Left lung (tissue), 10 donors: ENCODE data around the gene IL16. TPM values are rescaled to one million over a fixed set of nuclear protein-coding genes. Genes with fewer than 3 reads are reported as not detected.
"Not testable (repeated sequence)": the region's sequence is repeated elsewhere in the genome, so short reads cannot be mapped to it uniquely, and the experiment has no call there.

ENCODE experiments used
- ATAC-seq: fragments of 200-7000 bp; cut with Tn5 transposase; one replicate; pipeline ENCODE4 v1.9.1; 2020; ENCODE audit warnings: moderate library complexity
- DNase-seq, 4 donors: peaks; one replicate each; pipeline ENCODE4 v3.0.0-alpha.2; 2013 to 2020
- H3K27ac ChIP-seq, 2 donors: fragments of 200-600 bp; sonication (generic) in 1 of 2; one replicate each; pipeline versions ENCODE4 v1.5.0 to v1.8.0; 2020 to 2021
- H3K27me3 ChIP-seq, 2 donors: fragments of 200-600 bp; sonication (generic) in 1 of 2; one replicate each; pipeline versions ENCODE4 v1.5.0 to v1.8.0; 2020 to 2021
- H3K36me3 ChIP-seq, 2 donors: fragments of 200-600 bp; sonication (generic) in 1 of 2; one replicate each; pipeline versions ENCODE4 v1.5.0 to v1.8.0; 2020 to 2021
- H3K4me1 ChIP-seq, 2 donors: fragments of 200-600 bp; one replicate each; pipeline ENCODE4 v1.8.0; 2021
- H3K4me3 ChIP-seq, 2 donors: fragments of 200-600 bp; sonication (generic) in 1 of 2; one replicate each; pipeline versions ENCODE4 v1.5.0 to v1.8.0; 2020 to 2021; ENCODE audit warnings: mild to moderate bottlenecking in 1 of 2
- H3K9me3 ChIP-seq, 2 donors: fragments of 200-600 bp; sonication (generic) in 1 of 2; one replicate each; pipeline versions ENCODE4 v1.5.0 to v1.8.0; 2020 to 2021
- intact Hi-C, 2 donors: fragments of 100-400 bp; cut with DNase I; formaldehyde crosslinking; loops; one replicate each; pipeline versions ENCODE4 v1.11.2 to v1.14.2; 2022
- polyA plus RNA-seq, 6 donors: library from polyadenylated mRNA; unstranded; fragments of 120-200 nt; gene quantifications; one replicate each; pipeline ENCODE4 v1.2.1, GENCODE V29; 2013; ENCODE audit not compliant: insufficient read length in 6 of 6
- total RNA-seq, 2 donors: library from RNA; stranded (reverse); fragmentation: NEBNext Ultra II Directional; extraction: Animal tissue kit (Norgen Biotek cat#: 25700); gene quantifications; one replicate each; pipeline ENCODE4 v1.2.1, GENCODE V29; 2021
- TF ChIP-seq, protein P1 (sequence below), 2 donors: fragments of 200-600 bp; sonication (generic) in 1 of 2; IDR thresholded peaks; one replicate each; pipeline versions ENCODE4 v1.5.0 to v1.8.0; 2021; ENCODE audit warnings: antibody characterized with exemption in 2 of 2
- donor health status: DM: no; HTN: yes; CAD: no.
- donor health status: DM: no; HTN: no; CAD: no.

Gene IL16
- total and polyA plus RNA-seq, 8 donors: 11.4 to 34.3 (median 14.9) TPM

DNA sequence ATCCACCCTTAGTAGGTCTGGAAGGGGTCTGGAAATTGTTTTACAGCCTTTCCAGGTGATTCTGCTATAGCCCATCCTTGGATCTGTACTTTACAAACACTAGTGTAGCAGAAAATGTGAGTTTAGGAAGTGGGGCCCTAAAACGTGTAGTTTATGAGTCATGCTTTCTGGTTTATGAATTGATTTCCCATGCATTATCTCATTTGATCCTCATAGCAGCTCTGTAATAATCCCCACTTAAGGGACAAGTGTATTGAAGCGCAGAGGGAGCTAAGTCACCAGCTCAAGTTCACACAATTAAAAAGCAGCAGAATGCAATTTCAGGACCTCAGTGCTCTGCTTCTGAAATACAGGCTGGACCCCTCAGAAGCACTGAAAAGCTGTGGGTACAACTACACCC is 149.9 kb downstream of the IL16 start:
- Histone ChIP-seq H3K27me3 (no peaks in the 10 kb centered on the region), H3K36me3 (no peaks in the 10 kb centered on the region), H3K9me3 (no peaks in the 10 kb centered on the region), H3K4me1 (no peaks in the 10 kb centered on the region), H3K27ac (no peak overlapping the region), H3K4me3 (no peak overlapping the region)
- intact Hi-C loops: no loop called here
- DNase-seq (no peak), ATAC-seq (no peak)
- TF ChIP-seq, protein P1, sequence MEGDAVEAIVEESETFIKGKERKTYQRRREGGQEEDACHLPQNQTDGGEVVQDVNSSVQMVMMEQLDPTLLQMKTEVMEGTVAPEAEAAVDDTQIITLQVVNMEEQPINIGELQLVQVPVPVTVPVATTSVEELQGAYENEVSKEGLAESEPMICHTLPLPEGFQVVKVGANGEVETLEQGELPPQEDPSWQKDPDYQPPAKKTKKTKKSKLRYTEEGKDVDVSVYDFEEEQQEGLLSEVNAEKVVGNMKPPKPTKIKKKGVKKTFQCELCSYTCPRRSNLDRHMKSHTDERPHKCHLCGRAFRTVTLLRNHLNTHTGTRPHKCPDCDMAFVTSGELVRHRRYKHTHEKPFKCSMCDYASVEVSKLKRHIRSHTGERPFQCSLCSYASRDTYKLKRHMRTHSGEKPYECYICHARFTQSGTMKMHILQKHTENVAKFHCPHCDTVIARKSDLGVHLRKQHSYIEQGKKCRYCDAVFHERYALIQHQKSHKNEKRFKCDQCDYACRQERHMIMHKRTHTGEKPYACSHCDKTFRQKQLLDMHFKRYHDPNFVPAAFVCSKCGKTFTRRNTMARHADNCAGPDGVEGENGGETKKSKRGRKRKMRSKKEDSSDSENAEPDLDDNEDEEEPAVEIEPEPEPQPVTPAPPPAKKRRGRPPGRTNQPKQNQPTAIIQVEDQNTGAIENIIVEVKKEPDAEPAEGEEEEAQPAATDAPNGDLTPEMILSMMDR (IDR thresholded peaks at IDR 0.05): no peak

DNA sequence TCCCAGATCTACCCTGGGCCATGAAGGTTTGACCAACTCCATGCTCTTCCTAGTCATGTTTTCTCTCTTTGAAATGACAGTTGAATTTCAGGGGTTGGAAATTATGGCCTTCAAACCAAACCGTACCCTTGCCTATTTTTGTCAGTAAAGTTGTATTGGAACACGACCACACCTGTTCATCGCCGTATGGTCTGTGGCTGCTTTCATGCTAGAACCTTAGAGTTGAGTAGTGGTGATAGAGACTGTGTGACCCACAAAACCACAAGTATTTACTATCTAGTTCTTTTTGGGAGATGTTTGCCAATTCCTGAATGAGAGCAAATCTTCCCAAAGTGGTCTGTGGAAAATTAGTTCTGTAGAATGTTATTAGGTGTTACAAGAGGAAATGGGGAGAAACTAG is 151.2 kb downstream of the IL16 start:
- Histone ChIP-seq H3K9me3 (no peaks in the 10 kb centered on the region), H3K4me3 (no peak overlapping the region), H3K4me1 (no peaks in the 10 kb centered on the region), H3K36me3 (no peaks in the 10 kb centered on the region), H3K27ac (no peak overlapping the region), H3K27me3 (no peaks in the 10 kb centered on the region)
- ATAC-seq (no peak), DNase-seq (no peak)
- intact Hi-C loops: no loop called here
- TF ChIP-seq, protein P1 (IDR thresholded peaks at IDR 0.05): no peak

DNA sequence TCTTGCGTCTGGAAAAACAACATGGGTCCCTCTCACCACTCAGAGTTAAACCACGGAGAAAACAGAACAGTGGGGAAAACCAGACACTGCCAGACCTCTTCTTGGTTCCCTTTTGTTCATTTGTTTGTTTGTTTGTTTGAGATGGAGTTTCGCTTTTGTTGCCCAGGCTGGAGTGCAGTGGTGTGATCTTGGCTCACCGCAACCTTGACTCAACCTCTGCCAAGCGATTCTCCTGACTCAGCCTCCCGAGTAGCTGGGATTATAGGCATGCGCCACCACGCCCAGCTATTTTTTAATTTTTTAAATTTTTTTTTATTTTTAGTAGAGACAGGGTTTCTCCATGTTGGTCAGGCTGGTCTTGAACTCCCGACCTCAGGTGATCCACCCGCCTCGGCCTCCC is 152.0 kb downstream of the IL16 start:
- H3K27me3 ChIP-seq, H3K9me3 ChIP-seq, H3K4me3 ChIP-seq, intact Hi-C loops, H3K36me3 ChIP-seq, H3K4me1 ChIP-seq, DNase-seq, ATAC-seq, H3K27ac ChIP-seq: not testable (repeated sequence)

DNA sequence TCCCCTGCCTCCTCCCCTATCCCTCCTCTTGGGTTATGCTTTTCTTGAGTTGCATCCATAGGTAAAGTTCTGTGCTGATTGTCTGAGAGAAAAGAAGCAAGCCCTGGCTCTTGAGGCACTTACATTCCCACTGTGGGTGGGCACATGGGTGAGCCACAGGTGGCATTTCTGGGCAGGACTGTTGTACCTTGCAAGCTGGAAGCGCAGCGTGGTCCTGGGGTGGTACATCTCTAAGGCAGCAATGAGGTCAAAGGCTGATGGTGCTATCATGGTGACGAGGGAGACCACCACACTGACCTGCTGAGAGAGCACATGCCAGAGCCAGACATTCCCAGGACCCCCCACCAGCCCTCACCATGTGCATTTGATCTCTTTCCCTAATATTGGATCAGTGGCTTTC is 152.6 kb downstream of the IL16 start:
- no peaks in the 10 kb centered on the region for H3K36me3 ChIP-seq
- no peaks in the 10 kb centered on the region for H3K4me1 ChIP-seq
- ATAC-seq (no peak), DNase-seq (no peak)
- no peak overlapping the region for H3K4me3 ChIP-seq
- no peak overlapping the region for H3K27ac ChIP-seq
- TF ChIP-seq, protein P1 (IDR thresholded peaks at IDR 0.05): no peak
- H3K9me3 ChIP-seq: no peaks in the 10 kb centered on the region
- intact Hi-C loops: no loop called here
- no peaks in the 10 kb centered on the region for H3K27me3 ChIP-seq

DNA sequence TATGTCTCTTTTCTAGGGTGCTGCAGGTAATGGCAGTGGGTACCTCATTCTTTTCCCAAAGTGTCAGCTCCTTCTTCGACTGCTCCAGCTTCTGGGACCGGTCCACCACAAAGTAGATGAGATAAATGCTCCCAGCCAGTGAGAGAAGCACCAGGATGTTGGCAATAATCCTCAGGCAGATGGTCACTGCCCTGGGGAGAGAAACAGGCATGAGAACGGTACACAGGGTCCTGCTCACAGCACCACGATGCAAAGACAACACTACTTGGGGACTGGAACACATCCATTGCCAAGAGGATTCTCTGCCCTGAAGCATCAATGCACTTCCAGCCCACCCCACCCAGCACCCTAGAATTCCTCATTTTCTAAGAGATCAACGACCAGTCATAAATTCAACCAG is 155.0 kb downstream of the IL16 start:
- no peak for DNase-seq
- intact Hi-C loops: no loop called here
- TF ChIP-seq, protein P1 (IDR thresholded peaks at IDR 0.05): no peak
- Histone ChIP-seq H3K4me1 (no peaks in the 10 kb centered on the region), H3K27me3 (no peaks in the 10 kb centered on the region), H3K27ac (no peak overlapping the region), H3K9me3 (no peaks in the 10 kb centered on the region), H3K4me3 (no peak overlapping the region), H3K36me3 (no peaks in the 10 kb centered on the region)
- no peak for ATAC-seq

DNA sequence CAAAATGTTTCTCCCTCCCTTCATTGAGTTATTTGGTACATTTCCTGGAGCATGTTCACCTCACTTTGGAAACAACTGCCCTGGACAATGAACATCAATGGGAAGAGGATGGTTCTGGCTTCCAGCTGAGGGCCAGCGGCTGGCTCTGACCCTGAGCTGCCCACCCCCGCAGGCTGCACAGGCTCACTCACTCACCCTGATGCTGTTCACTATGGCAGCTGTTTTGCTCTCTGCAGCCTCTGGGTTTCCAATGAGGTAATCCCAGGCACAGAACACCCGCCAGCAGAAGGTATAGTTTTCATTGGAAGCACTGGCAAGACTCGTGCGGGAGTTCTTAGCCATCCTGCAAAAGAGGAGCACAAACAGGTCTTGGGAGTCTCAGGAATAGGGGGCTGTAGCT is 159.6 kb downstream of the IL16 start:
- TF ChIP-seq, protein P1 (IDR thresholded peaks at IDR 0.05): no peak
- no peak for ATAC-seq
- no peak for DNase-seq
- Histone ChIP-seq H3K4me1 (no peaks in the 10 kb centered on the region), H3K27me3 (no peaks in the 10 kb centered on the region), H3K36me3 (no peaks in the 10 kb centered on the region), H3K9me3 (no peaks in the 10 kb centered on the region), H3K27ac (no peak overlapping the region), H3K4me3 (no peak overlapping the region)
- intact Hi-C loops: no loop called here
